Measurements from ENCODE around the gene KLC1.
A peak's percentile ranks its signal among the peaks of the same experiment; 100 is the strongest.

Gene KLC1

GRCh38 chr14:103702497-103703432 is 73.8 kb downstream of the KLC1 start:
- no peak for FAIRE-seq
- no peak for DNase-seq (ENCODE audit: low spot score)

DNA sequence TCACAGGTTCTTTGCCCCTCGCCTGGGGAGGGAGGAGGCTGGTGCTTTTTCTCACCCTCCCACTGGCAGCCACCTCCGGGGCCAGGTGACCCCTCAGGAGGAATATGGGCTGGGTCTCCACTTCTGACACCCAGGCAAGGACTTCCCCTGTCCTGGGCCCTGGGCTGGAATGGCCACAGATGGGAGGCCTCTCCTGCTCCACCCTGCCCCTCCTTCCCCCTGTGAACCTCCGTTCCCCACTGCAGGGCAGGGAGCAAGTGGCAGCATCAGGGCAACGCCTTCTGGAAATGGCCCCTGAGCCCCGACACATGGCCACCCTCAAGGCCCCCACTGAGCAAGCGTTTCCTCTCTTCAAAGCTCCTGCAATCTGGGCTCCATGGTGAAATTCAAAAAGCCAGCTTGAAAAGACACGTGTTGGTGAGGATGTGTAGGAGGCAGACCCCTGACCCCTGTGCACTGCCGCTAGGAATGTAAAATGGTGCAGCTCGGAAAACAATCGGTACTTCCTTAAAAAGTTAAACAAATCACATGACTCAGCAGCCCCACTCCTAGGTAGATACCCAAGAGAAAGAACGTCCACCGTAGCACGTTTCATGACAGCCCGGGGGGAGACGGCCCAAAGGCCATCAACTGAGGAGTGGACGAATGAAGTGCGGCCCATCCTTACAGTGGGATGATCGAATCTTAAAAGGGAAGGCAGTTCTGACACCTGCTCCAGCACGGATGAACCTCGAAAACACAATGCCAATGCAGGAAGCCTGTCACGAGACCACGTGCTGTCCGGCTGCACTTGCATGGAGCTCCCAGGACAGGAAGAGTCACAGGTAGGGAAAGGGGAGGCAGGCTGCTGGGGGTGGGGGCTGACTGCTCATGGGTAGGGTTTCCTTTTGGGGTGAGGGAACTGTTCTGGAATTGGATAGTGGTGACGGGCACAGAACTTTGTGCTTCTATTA is 74.7 kb downstream of the KLC1 start:
- FAIRE-seq, result no peak
- no peak for DNase-seq (ENCODE audit: low spot score)

GRCh38 chr14:103704708-103705107 is 75.7 kb downstream of the KLC1 start:
- no peak for DNase-seq (ENCODE audit: low spot score)
- FAIRE-seq, result no peak

- DNase-seq (ENCODE audit: low spot score) (no peak), FAIRE-seq (no peak)
Observed at GRCh38 chr14:103705118-103705503, 76.1 kb downstream of the KLC1 start.

DNA sequence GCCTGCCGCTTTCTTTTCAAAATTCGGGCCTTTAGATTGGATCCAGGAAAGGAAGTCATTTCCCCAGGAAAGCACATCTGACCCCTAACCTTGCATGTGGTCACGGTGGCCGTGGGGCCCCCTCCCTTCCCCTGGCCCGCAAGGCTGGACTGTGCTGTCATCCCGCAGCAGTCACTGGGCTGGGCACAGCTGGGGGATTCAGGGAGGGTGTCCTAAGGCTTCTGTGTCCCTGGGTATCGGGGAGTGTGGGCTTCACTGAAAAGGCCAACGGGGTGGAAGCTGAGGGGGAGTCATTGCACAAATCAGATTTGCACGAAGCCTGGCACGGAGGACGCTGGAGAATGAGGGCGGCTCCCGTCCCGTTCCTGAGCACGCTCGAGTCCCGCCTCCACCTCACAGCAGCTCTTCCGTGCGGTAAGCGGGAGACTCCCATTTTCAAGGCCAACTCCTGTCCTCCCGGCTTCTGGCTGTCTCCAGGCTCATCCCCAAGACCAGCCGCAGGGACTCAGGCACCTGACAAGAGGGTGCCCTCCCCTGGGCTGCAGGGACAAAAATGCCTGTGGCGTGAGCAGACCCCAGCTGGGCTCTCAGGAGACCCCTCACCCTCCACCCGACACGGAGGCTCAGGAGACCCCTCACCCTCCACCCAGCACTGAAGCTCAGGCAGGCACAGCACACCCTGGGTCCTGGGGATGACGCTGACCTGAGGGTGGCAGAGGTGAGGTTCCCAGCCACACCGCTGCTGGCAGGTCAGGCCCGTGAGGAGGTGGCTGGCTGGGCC is 76.7 kb downstream of the KLC1 start:
- no peak for FAIRE-seq
- no peak for DNase-seq (ENCODE audit: low spot score)

DNA sequence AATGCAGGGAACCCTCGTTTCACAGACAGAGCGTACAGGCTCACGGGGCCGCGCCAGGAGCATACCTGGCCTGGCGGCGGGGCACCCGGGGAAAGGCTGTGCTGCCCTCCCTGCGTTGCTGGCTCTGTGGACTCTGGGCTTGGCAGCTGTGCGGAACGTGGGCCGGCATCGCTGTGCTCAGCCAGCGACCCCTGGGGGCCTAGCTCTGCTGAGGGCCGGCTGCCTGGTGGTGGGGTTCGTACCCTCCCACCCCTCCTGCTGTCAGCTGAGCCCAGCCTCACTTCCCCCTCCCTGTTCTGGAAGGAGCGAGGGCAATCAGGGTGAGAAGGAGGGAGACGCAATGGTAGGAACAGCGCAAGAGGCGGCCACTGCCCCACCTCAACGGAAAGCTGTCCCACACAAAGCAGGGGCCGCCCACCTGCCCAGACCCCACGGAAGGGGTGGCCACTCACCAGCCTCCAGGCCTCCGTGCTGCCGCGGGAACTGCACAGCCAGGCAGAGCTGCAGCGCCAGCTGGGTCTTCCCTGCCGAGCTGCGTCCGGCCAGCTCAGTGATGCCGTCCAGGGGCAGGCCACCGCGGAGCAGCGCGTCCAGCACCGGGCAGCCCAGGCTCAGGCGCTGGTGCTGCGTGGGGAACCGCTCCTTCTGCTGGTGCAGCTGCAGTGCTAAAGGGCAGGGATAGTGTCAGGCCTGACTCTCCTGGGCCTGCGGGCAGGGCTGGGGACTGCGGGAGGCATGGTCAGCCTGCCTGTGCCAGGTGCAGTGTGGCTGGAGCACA is 77.7 kb downstream of the KLC1 start:
- DNase-seq (ENCODE audit: low spot score) (no peak), FAIRE-seq (no peak)

DNA sequence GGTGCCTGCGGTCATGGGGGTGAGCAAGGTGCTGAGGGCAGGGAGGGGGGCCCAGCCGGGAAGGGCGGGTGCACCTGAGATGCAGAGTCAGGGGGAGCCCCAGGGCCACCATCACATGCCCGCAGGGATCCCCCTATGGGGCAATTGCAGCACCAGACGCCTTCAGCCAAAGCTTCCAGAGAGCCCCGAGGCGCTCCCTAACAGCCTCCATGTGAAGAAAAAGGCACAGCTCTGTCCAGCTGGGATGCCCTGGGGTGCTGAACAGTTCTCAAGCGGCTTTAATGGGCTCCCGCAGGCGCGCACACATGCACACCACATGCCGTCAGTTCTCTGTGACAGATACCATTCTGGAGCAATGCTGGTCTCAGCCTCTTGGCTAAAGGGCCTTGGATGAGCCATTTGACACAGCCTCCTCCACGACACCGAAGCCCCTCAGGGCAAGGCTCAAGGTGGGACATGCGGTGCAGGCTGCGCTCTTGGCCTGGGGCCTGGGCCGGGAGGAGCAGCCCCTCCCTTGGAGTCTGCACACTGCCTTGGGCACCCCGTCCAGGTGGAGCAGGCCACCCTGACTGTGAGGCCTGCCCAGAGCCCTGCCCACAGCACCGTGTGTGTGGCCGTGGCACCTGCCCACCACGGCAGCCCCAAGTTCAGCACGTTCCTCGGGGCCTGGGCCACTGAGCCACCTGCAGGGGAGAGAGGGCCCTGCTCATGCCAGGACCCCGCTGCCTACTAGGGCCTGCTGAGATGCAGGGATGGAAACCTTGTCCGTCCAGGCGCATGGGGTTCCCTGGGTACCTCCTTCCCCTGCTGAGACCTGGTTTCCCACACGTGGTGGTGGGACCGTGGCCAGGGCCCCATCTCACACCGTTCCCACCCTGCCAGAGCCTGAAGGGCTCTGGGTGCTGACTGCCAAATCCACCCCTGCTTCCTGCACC is 78.6 kb downstream of the KLC1 start:
- FAIRE-seq (no peak), DNase-seq (ENCODE audit: low spot score) (no peak)

- no peak for DNase-seq (ENCODE audit: low spot score)
- no peak for FAIRE-seq
Observed at GRCh38 chr14:103708750-103709187, 79.8 kb downstream of the KLC1 start.

GRCh38 chr14:103709814-103710213 is 80.8 kb downstream of the KLC1 start:
- FAIRE-seq (no peak), DNase-seq (ENCODE audit: low spot score) (no peak)

GRCh38 chr14:103710771-103711377 is 81.9 kb downstream of the KLC1 start:
- no peak for FAIRE-seq
- no peak for DNase-seq (ENCODE audit: low spot score)

DNA sequence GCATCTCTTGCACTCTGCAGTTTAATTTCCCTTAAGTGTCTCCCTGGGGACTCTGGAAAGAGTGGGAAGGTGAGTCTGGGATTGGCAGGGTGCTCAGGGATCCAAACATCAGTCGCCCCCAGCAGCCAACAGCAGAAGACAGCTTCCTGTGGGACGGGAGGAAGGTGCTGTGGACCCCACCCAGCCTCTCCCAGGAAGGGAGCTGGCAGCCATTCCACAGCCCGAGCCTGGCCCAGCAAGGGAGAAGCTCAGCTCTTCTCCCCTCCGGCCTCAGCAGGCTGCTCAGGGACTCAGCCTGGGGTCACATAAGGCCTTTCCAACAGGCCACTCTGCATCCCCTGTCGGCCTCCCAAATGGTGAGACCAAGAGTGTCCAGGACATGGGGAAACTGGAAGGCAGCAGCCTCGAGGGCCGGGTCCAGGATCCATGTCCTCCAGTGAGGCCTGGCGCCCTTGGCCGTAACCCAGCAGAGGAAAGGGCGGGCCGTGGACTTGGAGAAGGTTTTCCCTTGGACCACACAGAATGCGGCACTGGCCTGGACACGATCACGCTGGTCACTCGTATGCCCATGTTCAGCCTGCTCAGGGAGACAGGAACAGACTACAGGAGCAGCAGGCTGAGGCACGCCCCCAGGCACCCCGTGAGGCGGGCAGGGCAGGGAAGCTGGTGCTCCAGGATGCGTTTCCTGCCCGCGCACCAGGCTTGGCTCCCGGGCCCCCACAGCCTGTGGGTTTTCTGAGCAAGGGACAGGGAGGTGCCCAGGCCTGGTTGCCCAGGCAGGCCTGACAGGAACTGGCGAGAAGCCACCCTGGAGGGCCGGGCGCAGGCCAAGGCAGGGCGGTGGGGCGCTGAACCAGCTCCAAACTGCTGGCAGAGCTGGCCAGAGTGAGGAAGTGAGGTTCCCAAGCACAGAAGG is 82.8 kb downstream of the KLC1 start:
- DNase-seq (ENCODE audit: low spot score) (no peak), FAIRE-seq (no peak)

DNA sequence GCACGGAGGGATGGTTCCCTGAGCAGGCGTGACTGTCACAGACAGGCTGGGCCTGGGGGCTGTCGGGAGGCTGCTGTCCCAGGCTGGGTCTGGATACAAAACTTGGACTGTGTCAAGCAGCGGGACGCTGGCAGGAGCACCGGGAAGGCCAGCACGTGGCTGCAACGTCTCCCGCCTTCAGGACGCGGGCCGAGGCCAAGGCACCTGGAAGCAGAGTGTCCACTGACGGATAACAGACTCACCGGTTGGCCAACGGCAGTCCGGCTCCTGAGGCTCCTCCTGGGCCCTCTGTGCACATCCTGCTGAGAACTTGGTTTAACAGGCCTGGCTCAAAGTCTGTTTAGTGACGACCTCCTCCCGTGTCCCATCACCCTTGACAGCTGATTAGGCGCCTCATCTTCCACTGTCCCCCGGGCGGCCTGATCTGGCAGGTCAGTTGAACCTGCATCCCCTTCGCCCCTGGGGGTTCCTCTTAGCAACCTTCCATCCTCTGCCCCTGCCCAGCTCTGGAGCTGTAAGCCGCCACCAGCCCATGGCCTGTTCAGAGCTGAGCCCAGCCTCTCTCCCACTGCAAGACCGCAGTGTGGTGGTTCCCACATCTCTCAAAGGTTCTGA is 83.7 kb downstream of the KLC1 start:
- DNase-seq (ENCODE audit: low spot score) (no peak), FAIRE-seq (no peak)

DNA sequence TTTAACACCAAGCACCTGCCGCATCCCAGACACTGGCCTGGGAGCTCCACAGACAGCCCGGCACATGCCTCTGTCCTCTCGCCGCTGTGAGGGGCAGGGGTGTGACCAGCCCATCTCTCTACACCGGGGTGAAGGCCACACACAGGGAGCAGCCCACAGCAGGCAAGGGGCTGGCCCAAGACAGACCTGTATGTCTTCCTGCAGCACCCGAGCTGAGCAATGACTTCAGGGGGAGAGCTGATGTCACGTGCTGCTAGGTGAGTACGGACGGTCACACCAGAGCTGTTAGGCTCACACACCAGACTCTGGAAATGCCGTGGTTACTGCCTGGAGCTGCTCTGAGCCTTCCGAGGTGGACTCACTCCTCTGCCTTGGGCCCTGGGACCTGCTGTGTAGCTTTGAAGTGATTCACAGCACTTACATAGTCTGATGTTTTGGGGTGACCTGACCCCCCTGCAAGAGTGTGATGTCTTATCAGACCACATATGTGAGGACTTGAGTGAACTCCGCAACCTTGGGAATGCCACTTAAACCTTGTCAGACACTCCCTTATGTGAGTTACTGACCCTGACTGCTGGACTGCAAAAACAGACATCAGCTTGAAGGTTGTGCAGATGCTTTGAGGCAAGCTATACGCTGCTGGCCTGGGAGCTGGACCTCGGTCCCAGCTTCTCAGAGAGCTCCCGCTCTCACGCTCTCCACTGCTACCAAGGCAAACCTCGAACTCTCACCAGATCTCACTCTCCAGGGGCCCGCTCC is 84.5 kb downstream of the KLC1 start:
- no peak for DNase-seq (ENCODE audit: low spot score)
- no peak for FAIRE-seq

GRCh38 chr14:103714063-103714724 is 85.2 kb downstream of the KLC1 start:
- DNase-seq (ENCODE audit: low spot score), result no peak
- no peak for FAIRE-seq

DNA sequence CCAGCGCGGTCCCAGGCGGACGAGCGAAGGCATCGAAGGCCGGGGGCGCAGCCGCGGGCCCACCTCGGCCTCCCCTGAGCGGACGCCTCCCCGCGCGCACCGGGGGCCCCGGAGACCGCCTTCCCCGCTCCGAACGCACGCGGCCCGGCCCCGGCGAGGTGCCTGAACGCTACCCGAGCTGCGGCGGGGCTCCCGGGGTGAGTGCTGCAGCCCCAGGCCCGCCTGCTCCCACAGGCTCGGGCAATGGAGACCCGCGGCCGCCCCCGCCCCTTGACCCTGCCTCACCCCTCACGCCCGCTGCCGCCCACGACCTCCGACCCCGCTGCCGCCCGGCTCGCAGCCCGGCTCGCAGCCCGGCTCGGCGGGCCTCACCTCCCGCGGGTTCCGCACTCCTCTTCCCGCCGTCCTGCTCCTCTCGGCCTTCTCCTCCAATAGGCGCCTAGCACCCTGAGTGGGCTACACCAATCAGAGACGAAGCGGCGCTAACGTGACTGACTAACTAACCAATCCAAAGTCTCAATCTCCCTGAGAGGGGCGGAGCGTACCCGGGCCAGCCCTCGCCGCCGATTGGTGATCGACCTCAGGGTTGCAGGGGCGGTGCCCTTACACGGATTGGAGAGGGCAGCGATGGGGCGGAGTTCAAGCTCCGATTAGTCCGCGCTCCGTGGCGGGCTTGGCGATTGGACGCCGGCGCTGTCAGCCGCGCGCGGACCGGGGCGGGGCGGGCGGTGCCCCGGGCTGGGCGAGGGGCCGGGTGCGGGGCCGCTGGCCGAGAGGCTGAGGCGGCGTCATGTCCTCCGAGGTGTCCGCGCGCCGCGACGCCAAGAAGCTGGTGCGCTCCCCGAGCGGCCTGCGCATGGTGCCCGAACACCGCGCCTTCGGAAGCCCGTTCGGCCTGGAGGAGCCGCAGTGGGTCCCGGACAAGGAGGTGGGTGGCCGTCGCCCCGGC is 86.3 kb downstream of the KLC1 start, which contains the start of the genes XRCC3 and ZFYVE21:
TSS of gene XRCC3 (minus strand) at position 400 of the 949 bp plus-strand sequence. CDS start 4,364 bp downstream, outside the sequence.
TSS of gene ZFYVE21 (plus strand) at position 759 of the 949 bp plus-strand sequence. CDS start at position 791, 32 bp downstream.
- FAIRE-seq (peak; percentile 89), DNase-seq (ENCODE audit: low spot score) (peak; percentile 98)

All from urothelium cell line (cell line).